GM19239 (cell line): ENCODE data around the gene TNS1.
"Not testable (repeated sequence)": the region's sequence is repeated elsewhere in the genome, so short reads cannot be mapped to it uniquely, and the experiment has no call there.

Experiments
- DNase-seq: peaks from one replicate; pipeline ENCODE4 v3.0.0; 2011; ENCODE audit warnings: low spot score; ENCODE audit not compliant: insufficient read length
- FAIRE-seq: peaks from 2 replicates; lab custom pipeline; 2011; peaks lifted over from hg19 to GRCh38; lab: Jason Lieb, UNC

The TNS1 gene

DNA sequence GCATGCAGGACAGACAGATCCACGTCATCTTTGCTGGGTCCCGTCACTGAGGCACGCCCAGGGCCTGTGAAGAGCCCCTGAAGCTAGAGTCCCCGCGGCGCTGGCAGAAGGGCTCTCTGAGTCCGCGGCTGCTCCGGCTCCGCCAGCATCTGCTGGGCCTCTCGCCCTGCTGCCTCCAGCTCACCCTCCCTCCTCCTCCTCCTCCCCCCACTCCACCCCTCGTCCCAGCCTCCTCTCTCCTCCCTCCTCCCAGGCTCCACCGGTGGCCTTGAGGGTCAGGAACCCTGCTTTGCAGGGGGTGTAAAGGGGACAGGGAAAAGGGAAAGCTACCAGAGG lies at the start of gene TNS1:
Gene TNS1 (minus strand): TSS at position 151 of the 336 bp plus-strand sequence. CDS start 123 bp downstream, at position 28.
- DNase-seq: no peak
- no peak for FAIRE-seq

DNA sequence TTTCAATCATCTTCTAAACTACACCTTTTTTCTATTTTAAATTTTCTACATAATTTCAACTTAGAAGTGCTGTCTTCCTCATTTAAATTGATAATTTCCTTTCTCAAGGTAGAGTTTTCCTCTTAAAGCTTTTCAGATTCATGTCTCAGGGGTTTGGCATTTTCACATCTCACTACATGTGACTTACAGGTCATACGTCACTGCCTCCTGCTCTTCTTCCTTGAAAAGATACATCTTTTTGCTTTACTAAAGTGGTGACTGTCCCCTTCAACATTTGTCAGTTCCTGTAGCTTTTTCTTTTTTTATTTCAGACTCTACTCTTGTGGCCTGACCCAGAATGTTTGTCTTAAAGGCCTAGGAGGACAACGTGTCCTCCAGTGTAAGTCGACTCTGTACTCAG lies 49.1 kb upstream of the TNS1 start:
- no peak for FAIRE-seq

DNA sequence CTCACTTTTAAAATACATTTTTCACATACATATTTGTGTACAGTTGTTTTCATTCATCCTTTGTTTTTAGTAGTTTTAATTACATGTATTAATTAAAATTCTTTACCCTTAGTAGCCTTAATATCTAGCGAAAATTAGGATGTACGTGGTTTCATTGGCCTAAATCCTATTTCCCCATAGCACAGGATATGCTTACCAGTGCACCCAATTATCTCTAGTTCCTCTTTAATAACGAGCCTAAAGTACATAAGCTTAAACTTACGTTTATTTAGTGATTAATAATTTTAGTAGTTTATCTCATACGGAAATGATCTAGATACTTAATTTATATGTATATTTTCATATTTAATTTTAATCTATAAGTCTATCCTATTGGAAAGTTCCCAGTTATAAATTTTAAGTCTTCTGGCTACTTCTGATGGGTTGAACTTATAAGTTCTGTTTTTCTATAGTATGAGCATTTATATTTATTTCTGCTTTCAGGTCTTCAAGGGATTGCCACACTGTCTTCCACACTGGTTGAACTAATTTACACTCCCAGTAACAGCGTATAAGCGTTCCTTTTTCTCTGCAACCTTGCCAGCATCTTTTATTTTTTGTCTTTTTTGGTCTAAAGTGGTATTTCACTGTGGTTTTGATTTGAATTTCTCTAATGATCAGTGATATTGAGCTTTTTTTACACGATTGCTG lies 44.9 kb upstream of the TNS1 start:
- FAIRE-seq: peak; percentile 70
- no peak for DNase-seq

More for the DNA sequence above, 49.1 kb upstream of the TNS1 start:
- DNase-seq: no peak

DNA sequence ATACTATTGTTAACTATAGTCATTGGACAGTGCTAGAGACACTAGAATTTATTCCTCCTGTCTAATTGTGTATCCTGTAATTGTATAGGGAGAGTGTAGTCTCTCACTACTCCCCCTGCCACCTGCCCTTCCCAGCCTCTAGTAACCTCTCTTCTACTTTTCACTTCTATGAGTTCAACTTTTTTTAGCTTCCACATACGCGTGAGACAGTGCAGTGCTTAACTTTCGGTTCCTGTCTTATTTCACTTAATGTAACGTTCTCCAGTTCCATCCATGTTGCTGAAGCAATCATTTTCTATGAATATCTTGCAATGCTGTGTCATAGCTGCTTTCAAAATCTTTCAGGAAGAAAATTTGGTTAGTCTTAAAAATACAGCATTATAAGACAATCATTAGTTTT lies 43.4 kb upstream of the TNS1 start:
- DNase-seq: no peak
- peak; percentile 90 for FAIRE-seq

DNA sequence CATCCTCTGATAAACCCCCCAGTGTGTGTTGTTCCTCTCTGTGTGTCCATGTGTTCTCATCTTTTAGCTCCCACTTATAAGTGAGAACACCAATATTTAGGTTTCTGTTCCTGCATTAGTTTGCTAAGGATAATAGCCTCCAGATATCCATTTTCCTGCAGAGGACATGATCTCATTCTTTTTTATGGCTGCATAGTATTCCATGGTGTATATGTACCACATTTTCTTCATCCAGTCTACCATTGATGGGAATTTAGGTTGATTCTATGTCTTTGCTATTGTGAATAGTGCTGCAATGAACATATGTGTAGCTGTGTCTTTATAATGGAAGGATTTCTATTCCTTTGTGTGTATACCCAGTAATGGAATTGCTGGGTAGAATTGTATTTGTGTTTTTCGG lies 41.8 kb upstream of the TNS1 start:
- not testable (repeated sequence) for FAIRE-seq, DNase-seq

DNA sequence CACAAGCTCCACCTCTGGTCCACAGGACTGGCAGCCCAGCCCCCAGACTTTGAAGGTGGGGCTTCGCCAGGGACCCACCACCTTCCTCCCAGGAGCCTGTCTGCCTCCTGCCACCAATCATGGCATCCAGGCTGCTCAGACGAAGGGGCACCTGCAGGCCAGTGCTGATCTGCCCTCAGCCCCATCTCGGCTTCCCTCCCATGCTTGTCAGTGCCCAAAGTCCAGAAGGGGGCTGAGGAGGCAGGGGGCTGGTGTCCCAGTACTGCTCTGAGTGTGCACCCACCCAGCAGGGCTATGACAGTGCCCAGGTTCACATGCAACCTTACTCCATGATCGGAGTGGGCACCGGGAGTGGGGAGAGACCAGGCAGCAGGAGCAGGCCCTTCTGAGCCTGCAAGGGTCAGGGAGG lies 40.9 kb upstream of the TNS1 start:
- FAIRE-seq (no peak), DNase-seq (no peak)

DNA sequence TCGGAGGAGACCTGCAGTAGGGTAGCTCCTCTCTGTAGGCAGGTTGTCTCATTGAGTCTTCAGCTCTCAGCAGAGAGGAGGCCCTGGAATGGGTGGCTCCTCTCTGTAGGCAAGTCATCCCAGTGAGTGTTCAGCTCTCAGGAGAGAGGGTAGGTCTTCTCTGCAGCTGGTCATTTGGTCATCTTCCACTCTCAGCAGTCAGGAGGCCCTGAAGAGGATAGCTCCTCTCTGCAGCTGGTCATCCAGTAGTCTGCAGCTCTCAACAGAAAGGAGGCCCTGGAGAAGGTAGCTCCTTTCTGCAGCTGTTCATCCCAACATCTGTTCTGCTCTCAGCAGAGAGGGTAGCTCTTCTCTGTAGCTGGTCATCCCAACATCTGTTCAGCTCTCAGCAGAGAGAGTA lies 40.3 kb upstream of the TNS1 start:
- DNase-seq: no peak
- no peak for FAIRE-seq

DNA sequence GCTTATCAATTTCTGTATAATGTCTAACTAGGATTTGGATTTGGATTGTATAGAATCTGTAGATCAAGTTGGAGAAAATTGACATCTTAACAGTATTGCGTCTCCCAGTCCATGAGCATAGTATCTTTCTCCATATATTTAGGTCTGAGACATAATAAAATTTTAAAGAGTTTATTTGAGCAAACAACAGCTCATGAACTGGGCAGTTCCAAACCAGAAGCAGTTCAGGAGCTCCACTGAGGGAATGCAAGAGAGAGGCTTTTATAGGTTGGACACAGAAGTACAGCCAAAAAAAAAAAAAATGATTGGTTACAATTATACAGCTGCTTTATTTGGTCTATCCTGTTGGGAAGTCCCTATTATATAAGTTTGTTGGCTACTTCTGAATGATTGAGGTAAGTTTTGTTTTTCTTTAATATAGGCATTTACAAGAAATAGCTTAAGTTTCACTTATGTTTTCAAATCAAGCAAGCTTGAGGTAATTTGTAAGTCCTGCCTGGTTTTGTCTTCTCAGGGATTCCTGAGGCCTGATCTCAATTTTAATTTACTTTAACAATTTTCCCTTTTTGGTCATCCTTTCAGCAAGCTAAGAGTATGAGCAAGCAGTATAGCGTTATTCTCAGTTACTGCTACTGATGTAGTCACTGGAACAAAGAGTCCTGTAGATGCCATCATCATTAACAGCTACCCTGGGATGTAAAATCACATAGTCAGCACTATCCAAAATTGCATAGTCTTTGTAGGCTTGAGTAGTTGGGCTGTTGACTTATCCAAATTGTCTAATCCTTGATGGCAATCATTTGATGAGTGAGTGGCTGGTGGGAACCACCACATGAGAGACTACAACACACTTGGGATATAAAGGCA lies 38.7 kb upstream of the TNS1 start:
- DNase-seq (no peak), FAIRE-seq (peak; percentile 35)

DNA sequence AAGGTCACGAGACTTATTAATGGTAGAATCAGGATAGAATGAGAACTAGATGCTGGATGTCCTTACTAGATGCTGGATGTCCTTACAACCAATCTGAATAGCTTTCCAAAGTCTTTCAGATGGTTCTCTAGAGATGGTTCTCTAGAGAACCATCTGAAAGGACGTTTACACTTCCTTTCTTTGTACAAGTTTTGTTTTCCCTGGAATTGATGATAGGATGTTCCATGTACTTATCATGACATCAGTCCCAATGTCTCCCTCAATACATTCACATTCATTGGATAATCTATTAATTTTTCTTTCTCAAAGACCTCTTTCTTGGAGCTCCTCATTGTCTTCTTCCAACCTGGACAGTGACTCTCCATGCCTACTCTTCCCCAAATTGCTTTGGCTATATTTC lies 38.1 kb upstream of the TNS1 start:
- no peak for FAIRE-seq
- DNase-seq: no peak

DNA sequence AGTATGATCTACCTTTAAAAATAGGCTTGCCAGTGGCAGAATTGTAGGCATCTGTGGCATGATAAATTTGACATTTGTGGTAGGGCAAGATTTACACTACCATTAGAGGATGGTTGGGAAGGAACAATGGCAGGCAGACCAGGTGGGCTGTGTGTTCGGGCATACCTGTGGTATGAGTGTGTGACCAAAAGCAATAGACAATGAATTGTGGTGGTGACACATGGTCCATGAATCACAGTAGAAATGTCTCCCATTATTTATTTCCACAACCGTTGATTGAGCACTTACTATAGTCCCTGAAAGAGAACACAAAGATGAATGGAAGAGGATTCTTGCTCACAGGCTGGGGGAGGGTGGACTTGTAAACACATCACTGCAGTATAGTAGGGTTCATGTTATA lies 36.4 kb upstream of the TNS1 start:
- no peak for DNase-seq
- FAIRE-seq: no peak

DNA sequence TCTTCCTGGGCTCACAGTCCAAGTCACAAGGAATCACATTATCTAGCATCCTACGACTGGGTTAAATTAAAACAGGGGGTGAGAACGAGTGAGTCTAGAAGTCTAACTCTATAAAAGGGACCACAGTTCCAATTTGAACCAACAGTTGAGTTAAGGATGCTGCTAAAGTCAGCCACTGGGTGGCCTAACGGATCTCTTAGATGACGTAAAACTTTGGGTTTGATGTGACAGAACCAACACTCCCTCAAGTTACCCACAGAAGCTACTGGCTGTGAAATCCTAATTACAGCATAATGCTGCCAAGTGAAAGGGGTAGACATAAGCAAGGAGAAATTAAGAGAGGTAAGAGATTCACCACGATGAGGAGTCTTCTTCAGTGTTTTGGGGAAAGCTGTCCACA lies 33.6 kb upstream of the TNS1 start:
- DNase-seq (no peak), FAIRE-seq (no peak)

DNA sequence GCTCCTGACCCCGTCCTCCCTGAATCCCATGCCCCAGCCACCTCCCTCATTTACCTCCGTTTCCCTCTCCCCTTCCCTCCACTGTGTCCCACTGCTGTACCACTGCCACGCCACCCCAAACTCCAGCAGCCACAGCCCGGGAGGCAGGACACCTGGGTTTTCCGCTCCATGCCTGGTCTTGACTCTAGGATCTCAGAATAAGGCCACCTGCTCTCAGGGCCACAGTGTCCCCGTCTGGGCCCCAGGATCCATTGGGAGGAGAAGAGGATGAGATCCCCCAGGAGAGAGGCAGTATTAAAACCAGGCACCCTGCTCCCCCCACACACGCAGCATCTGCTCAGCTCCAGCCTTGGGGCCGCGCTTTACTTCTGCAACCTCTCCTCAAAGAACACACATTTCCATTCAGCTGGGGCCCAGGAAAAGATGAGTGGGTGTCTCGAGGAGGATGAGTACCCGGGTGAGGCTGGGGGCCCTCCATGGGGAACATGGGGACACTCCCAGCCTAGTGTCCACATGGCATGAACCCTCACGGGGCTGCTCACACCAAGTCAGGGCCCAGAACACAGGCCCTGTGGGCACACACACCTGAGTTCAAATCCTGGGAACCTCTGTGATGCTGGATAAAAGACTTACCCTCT lies 32.8 kb upstream of the TNS1 start:
- DNase-seq: no peak
- no peak for FAIRE-seq

DNA sequence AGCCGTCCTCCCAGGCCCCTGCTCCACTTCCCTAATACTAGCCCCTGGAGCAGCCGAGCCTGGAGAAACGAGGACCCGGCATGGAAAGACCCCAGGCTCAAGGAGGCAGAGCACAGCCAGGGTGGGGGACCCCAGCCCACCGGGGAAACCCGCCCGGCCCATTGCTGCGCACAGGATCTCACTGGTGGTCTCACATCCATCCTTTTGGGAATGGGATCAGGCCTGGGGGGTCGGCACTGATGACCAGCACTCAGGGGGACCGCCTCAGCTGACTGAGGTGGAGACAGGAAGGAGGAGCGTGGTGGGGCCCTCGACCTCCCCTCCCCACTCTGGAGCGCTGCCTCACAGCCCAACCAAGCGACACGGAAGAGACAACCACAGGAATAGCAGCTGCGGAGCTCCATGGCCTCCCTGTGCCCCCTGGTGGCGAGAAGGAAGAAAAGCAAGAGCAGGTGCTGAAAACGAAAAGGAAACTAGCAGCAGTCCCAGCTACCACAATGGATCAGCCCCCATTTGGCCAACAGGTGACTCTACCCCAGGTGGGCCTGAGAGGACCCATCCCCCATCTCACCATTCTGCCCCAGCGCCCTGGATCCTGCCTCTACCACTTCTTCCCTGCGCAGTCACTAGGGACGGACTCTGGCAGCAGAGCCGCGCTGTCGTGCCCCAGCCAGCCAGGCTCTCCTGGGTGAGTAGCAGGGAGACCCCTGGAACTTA lies 31.9 kb upstream of the TNS1 start:
- peak; percentile 48 for DNase-seq
- FAIRE-seq: peak; percentile 100

DNA sequence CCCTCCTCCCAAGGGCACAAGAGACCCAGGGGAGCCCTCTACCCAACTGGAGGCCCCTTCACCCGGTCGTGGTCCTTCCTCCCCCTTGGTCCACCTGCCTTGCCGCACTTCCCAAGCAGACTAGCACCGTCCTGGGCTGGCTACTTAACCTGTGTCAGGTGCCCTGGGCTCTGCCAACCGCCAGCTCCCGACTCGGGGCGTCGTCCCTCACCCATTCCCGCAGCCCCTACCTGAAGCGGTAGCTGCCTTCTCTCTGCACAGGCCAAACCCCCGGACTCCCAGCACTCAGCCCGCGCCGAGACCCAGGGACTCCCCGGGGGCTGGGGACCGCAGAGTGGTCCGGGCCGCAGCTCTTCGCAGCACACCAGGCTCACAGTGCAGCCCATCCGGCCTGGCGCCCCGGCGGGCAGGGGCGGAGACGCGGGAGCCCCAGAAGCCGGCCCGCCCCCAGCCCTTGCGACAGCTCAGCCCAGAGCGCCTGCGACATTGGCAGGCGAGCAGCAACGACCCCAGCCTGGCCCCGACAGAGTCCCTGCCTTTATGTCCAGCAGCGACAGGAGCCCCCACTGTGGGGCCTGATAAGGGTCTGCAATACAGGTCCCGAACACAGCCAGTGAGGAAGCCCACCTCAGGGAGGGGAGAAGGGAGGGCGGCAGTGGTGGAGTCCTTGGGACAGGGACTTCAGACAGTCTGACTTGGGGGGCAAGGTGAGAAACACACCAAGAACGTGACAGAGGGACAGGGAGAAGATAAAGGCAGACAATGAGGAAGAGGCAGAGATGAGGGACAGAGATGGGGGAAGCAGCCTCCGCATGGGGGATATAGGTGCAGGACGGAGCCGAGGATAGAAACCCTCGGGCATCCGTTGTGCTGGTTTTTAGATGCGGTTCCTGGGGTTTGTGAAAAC lies 31.0 kb upstream of the TNS1 start:
- DNase-seq: no peak
- no peak for FAIRE-seq

DNA sequence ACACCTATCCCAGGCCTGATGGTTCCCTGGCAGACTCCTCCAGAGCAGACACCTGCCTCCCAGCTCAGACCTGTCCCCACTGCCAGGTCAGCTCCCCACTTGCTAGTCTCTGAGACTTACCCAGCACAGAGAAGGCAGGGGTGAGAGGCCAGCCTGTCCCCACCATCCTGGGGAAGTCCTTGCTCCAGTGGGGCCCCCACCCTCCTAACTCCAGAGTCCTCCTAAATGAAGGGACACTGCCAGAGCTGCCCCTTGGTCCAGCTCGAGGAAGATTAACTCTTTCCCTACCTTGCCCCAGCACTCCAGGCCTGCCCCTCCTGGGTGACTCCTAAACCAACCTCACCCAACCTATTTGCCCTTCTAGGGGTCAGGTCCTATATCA lies 30.4 kb upstream of the TNS1 start:
- no peak for DNase-seq
- no peak for FAIRE-seq

DNA sequence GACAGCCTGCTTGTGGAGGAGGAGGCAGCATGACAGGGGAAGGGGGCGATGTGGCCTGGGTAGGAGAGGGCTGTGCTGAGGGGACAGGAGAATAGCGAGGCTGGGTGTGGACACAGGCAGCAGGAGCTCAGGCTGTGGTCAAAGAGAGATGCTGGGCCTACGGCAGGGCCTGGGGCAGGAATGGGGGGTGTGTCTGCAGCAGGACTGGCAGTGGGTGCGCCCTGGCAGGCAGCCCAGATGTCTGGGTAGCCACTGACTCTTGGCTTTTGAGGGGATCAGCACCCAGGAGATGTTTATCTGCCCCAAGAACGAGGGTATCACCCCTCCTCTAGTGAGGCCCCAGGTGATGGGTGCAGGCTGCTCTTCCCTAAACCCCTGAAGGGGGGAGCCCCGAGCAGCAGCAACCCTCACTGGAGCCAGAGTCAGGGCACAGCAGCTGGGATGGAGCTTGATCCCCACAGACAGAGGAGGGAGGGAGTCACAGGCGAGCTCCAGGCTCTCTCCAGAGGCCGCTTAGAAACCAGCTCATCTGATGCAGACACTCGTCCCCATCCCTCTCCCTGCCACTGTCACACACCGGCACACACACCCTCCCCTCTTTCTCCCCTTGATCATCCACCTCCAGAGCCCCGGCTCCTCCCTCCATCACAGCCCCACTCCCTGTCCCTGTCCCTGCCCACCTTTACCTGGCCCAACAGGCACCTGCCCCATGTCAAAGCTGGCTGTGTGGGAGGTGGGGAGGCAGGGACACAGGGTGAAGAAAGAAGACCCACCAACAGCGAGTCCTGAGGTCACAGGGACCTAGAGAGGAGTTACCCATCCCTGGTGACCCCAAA lies 29.8 kb upstream of the TNS1 start:
- DNase-seq: no peak
- no peak for FAIRE-seq

DNA sequence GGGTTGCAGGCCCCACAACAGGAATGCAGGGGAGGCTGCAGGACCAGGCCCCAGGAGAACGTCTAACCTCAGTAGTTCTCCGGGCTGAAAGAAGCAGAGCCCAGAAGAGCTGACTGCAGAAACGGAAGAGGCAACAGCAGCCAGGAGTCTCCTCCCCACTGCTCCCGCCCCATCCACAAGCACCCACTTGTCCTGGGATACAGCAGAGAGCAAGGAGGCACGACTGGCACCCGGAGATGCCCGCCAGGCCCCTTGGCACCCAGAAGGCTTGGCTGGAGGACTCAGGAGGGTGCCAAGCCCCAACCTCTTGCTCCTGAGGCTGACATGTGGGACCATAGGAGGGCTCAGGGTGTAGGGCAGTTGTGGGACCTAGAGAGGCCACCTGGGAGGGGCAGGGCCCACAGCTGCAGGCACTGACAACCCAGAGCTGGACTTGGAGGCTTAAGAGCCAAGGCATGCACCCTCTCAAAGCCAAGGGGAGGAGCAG lies 29.0 kb upstream of the TNS1 start:
- DNase-seq (no peak), FAIRE-seq (no peak)

DNA sequence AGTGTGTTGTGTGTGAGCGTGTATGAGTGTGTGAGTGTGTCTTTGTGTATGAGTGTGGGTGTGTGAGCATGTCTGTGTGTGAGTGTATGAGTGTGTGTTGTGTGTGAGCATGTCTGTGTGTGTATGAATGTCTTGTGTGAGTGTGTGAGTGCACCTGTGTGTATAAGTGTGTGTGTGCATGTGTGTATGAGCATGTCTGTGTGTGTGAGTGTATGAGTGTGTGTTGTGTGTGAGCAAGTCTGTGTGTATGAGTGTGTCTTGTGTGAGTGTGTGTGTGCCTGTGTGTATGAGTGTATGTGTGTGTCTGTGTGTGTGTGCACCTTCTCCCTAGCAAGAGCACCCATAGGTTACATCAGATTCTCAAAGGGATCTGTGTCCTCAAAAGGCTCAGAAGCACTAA lies 28.5 kb upstream of the TNS1 start:
- FAIRE-seq (no peak), DNase-seq (no peak)
